H1 (cell line): ENCODE results near the gene GON4L. TPM values are rescaled to one million over a fixed set of nuclear protein-coding genes. Genes with fewer than 3 reads are reported as not detected.

Experiments used
- CTCF ChIA-PET: fragments of 300-600 bp; sonication (Branson Sonifier 250); formaldehyde crosslinking; loops from one replicate; lab custom pipeline; 2021; ENCODE audit not compliant: partially characterized antibody; lab: Charles Lee
- POLR2A ChIA-PET: fragments of 300-600 bp; sonication (Branson Sonifier 250); formaldehyde crosslinking; loops from one replicate; lab custom pipeline; 2021; ENCODE audit warnings: inconsistent platforms; ENCODE audit not compliant: partially characterized antibody; lab: Charles Lee
- DNase-seq, 2 experiments: peaks; one replicate each; pipeline versions ENCODE4 v3.0.0 to v3.0.0-alpha.2; 2010 to 2022; ENCODE audit warnings: low spot score in 2 of 2, low read depth in 1 of 2, mixed read lengths in 1 of 2
- FAIRE-seq: peaks from 2 replicates; lab custom pipeline; 2011; peaks lifted over from hg19 to GRCh38; lab: Jason Lieb, UNC
- H2AFZ ChIP-seq: 2 replicates; pipeline ENCODE4 v1.8.1; 2012; ENCODE audit warnings: low read length, inconsistent platforms
- H2AK5ac ChIP-seq: 2 replicates; pipeline ENCODE4 v1.6.1; 2013; ENCODE audit warnings: low read depth, low read length
- H2BK120ac ChIP-seq: replicated peaks from 2 replicates; pipeline ENCODE3; 2013; ENCODE audit warnings: low read depth, low read length, inconsistent platforms
- H2BK12ac ChIP-seq: 2 replicates; pipeline ENCODE4 v1.6.1; 2013; ENCODE audit warnings: low read depth, low read length
- H2BK15ac ChIP-seq: 2 replicates; pipeline ENCODE4 v1.6.1; 2013; ENCODE audit warnings: low read length
- H2BK20ac ChIP-seq: 2 replicates; pipeline ENCODE4 v1.6.1; 2013; ENCODE audit warnings: low read length
- H2BK5ac ChIP-seq: 2 replicates; pipeline ENCODE4 v1.6.1; 2013; ENCODE audit warnings: low read depth, low read length
- H3K14ac ChIP-seq: 2 replicates; pipeline ENCODE4 v1.6.1; 2013; ENCODE audit warnings: inconsistent platforms; ENCODE audit not compliant: insufficient read length
- H3K18ac ChIP-seq: 2 replicates; pipeline ENCODE4 v1.6.1; 2013; ENCODE audit warnings: low read length; ENCODE audit errors: extremely low read depth
- H3K23ac ChIP-seq: 2 replicates; pipeline ENCODE4 v1.6.1; 2013; ENCODE audit warnings: inconsistent platforms; ENCODE audit not compliant: insufficient read length
- H3K23me2 ChIP-seq: 2 replicates; pipeline ENCODE4 v1.6.1; 2013; ENCODE audit warnings: low read depth, low read length
- H3K27ac ChIP-seq: 2 replicates; pipeline ENCODE4 v1.6.1; 2011; ENCODE audit warnings: low read depth, low read length, inconsistent platforms
- H3K27me3 ChIP-seq, 4 experiments: replicated peaks in 1 of 4; 1 replicate in 1 of 4; 2 replicates in 3 of 4; pipeline versions ENCODE4 v1.6.1 to v1.8.1; 2011 to 2013; ENCODE audit warnings: low read length in 3 of 4, mild to moderate bottlenecking in 3 of 4, inconsistent platforms in 2 of 4, mixed read lengths in 2 of 4, moderate library complexity in 1 of 4; ENCODE audit not compliant: control insufficient read depth in 3 of 4, insufficient read depth in 3 of 4; ENCODE audit errors: extremely low read depth in 1 of 4
- H3K36me3 ChIP-seq, 4 experiments: 2 replicates each; pipeline versions ENCODE4 v1.6.1 to v1.8.1; 2011 to 2013; ENCODE audit warnings: mild to moderate bottlenecking in 4 of 4, low read length in 3 of 4, moderate library complexity in 2 of 4, control low read depth in 1 of 4, inconsistent platforms in 1 of 4; ENCODE audit not compliant: insufficient read depth in 4 of 4, control insufficient read depth in 2 of 4
- H3K4ac ChIP-seq: replicated peaks from 2 replicates; pipeline ENCODE3; 2013; ENCODE audit warnings: low read length, low read depth, mixed read lengths, inconsistent platforms; ENCODE audit not compliant: insufficient read length
- H3K4me1 ChIP-seq, 4 experiments: replicated peaks in 1 of 4; 1 replicate in 1 of 4; 2 replicates in 3 of 4; pipeline versions ENCODE4 v1.6.1 to v1.8.1; 2011 to 2013; ENCODE audit warnings: low read length in 3 of 4, inconsistent platforms in 2 of 4, mixed read lengths in 1 of 4; ENCODE audit not compliant: insufficient read depth in 4 of 4, control insufficient read depth in 3 of 4
- H3K4me2 ChIP-seq, 2 experiments: 2 replicates each; pipeline versions ENCODE4 v1.6.1 to v1.8.1; 2011 to 2013; ENCODE audit warnings: low read depth in 2 of 2, low read length in 2 of 2, control low read depth in 1 of 2, inconsistent platforms in 1 of 2, mild to moderate bottlenecking in 1 of 2; ENCODE audit not compliant: insufficient read depth in 1 of 2
- H3K4me3 ChIP-seq, 4 experiments: fragments of 200-600, 300-600 bp in 1 of 4; sonication (generic), shearing (Covaris generic), sonication (Bioruptor Twin) in 1 of 4; 2 replicates each; pipeline versions ENCODE4 v1.5.1 to v1.8.1; 2011 to 2016; ENCODE audit warnings: low read length in 4 of 4, low read depth in 3 of 4, control low read depth in 2 of 4, inconsistent platforms in 2 of 4, mild to moderate bottlenecking in 2 of 4, mixed read lengths in 1 of 4, moderate library complexity in 1 of 4; ENCODE audit not compliant: insufficient read depth in 2 of 4; ENCODE audit errors: extremely low read depth in 1 of 4
- H3K56ac ChIP-seq: replicated peaks from 2 replicates; pipeline ENCODE3; 2013; ENCODE audit warnings: low read depth, mild to moderate bottlenecking, mixed read lengths, low read length, inconsistent platforms; ENCODE audit not compliant: insufficient read length
- H3K79me1 ChIP-seq: 2 replicates; pipeline ENCODE4 v1.6.1; 2013; ENCODE audit warnings: low read depth, low read length, control low read depth
- H3K79me2 ChIP-seq, 2 experiments: 2 replicates each; pipeline versions ENCODE4 v1.6.1 to v1.8.1; 2012 to 2013; ENCODE audit warnings: low read length in 2 of 2, mild to moderate bottlenecking in 2 of 2, inconsistent platforms in 1 of 2; ENCODE audit not compliant: insufficient read depth in 2 of 2, control insufficient read depth in 1 of 2
- H3K9ac ChIP-seq, 4 experiments: replicated peaks in 1 of 4; 1 replicate in 1 of 4; 2 replicates in 3 of 4; pipeline versions ENCODE4 v1.6.1 to v1.8.1; 2011 to 2013; ENCODE audit warnings: low read depth in 3 of 4, low read length in 3 of 4, control low read depth in 2 of 4, mild to moderate bottlenecking in 2 of 4, moderate library complexity in 2 of 4, inconsistent platforms in 1 of 4; ENCODE audit errors: extremely low read depth in 1 of 4
- H3K9me3 ChIP-seq, 2 experiments: 2 replicates each; pipeline versions ENCODE4 v1.6.1 to v1.8.1; 2012 to 2013; ENCODE audit warnings: mild to moderate bottlenecking in 2 of 2, moderate library complexity in 2 of 2, control low read depth in 1 of 2, inconsistent platforms in 1 of 2, low read depth in 1 of 2, low read length in 1 of 2, mixed read lengths in 1 of 2; ENCODE audit not compliant: insufficient read depth in 2 of 2
- H4K20me1 ChIP-seq, 2 experiments: replicated peaks in 1 of 2; 2 replicates each; pipeline versions ENCODE3 to v1.8.1; 2011 to 2013; ENCODE audit warnings: inconsistent platforms in 2 of 2, low read length in 2 of 2, mild to moderate bottlenecking in 1 of 2; ENCODE audit not compliant: insufficient read depth in 2 of 2, control insufficient read depth in 1 of 2
- H4K5ac ChIP-seq: 2 replicates; pipeline ENCODE4 v1.6.1; 2013; ENCODE audit warnings: low read length, low read depth, mixed read lengths, inconsistent platforms; ENCODE audit not compliant: insufficient read length
- H4K8ac ChIP-seq: 2 replicates; pipeline ENCODE4 v1.8.0; 2013; ENCODE audit warnings: mild to moderate bottlenecking, moderate library complexity, low read length, inconsistent platforms; ENCODE audit not compliant: insufficient read depth; ENCODE audit errors: extremely low read depth
- H4K91ac ChIP-seq: replicated peaks from 2 replicates; pipeline ENCODE3; 2013; ENCODE audit warnings: low read length, mixed read lengths, inconsistent platforms; ENCODE audit not compliant: insufficient read length
- BACH1 ChIP-seq: IDR thresholded peaks from 2 replicates; pipeline ENCODE4 v1.6.1; 2012; ENCODE audit warnings: low read length, improper control_type of control experiment
- FOSL1 ChIP-seq: IDR thresholded peaks from 2 replicates; pipeline ENCODE4 v1.6.1; 2011; ENCODE audit warnings: mild to moderate bottlenecking, low read depth, low read length, moderate library complexity; ENCODE audit not compliant: insufficient read depth
- KDM4A ChIP-seq: IDR thresholded peaks from one replicate; pipeline ENCODE4 v1.7.1; 2012; ENCODE audit warnings: low read depth, mild to moderate bottlenecking, moderate library complexity, low read length, inconsistent platforms; ENCODE audit not compliant: severe bottlenecking
- RAD21 ChIP-seq, 2 experiments: IDR thresholded peaks in 1 of 2; conservative IDR thresholded peaks in 1 of 2; 2 replicates each; pipeline ENCODE4 v1.6.1; 2011; ENCODE audit warnings: low read depth in 2 of 2, low read length in 2 of 2, improper control_type of control experiment in 1 of 2, inconsistent platforms in 1 of 2, mild to moderate bottlenecking in 1 of 2, moderate library complexity in 1 of 2
- SIRT6 ChIP-seq: IDR thresholded peaks from one replicate; pipeline ENCODE4 v1.7.1; 2012; ENCODE audit warnings: low read length, inconsistent platforms
- SRF ChIP-seq: IDR thresholded peaks from 2 replicates; pipeline ENCODE4 v1.6.1; 2011; ENCODE audit warnings: mild to moderate bottlenecking, low read depth, low read length, moderate library complexity
- WGBS, 2 experiments: shearing (Covaris generic) in 1 of 2; methylation state at CpG; one replicate each; pipeline versions ENCODE4 v1.1.6 to v1.1.7; 2013 to 2015; ENCODE audit warnings: low lambda C conversion rate in 2 of 2, mixed read lengths in 2 of 2, inconsistent platforms in 1 of 2, low coverage in 1 of 2, missing lambda C conversion rate in 1 of 2; ENCODE audit not compliant: insufficient replicate concordance in 2 of 2, insufficient coverage in 1 of 2, insufficient read length in 1 of 2; ENCODE audit errors: extremely low coverage in 1 of 2, missing lambda C conversion rate in 1 of 2; 5-methylcytosine and 5-hydroxymethylcytosine counted together
- polyA plus RNA-seq, 7 experiments: library from polyadenylated mRNA; depleted of rRNA in 3 of 7; stranded (reverse) in 5 of 7; unstranded in 2 of 7; fragments of >200 nt in 5 of 7; fragments of 200-250 nt in 2 of 7; gene quantifications; 1 replicate in 5 of 7; 2 replicates in 1 of 7; 4 replicates in 1 of 7; pipeline versions ENCODE4 v1.2.1 to v1.2.3, GENCODE V29; 2011 to 2013; ENCODE audit warnings: missing spikeins in 2 of 7, mixed read lengths in 2 of 7
- total RNA-seq: library from RNA; stranded (reverse); fragmentation: NEBNext Ultra II Directional; extraction: Animal tissue kit (Norgen Biotek cat#: 25700); gene quantifications from 2 replicates; pipeline ENCODE4 v1.2.1, GENCODE V29; 2021

Gene GON4L
- total and polyA plus RNA-seq, 2 of the 8 experiments (the other 6 are each of a cell fraction or from before 2014, with no cell fraction given), result 26.2 to 52.1 TPM

DNA sequence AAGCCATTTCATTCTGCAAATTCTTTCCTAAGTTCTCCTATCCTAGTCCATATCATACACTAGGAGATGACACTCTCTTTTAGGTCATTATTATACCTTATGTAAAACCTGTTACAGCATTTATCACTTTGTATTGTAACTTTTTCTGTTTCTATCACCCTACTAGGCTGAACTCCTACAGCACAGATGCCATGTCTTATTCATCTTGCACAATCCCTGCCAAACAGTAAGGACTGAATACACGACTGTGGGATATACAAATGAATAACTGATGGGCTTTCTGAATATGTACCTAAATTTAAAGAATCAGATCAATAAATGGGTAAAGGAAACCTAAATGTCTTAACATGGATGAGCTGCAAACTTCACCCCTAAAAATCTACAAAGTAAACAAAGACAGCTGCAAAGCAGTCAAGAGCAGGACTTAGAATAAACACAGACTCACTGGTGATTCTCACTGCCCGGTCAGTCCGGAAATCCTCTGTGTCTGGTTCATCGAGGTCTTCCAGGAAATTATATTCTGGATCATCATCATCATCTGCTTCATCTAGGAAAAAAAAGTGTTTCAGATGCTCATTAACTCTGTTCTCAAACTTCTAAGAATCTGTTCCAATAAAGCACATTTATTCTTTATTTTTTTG lies 62.3 kb downstream of the GON4L start:
- no peaks in the 10 kb centered on the region for H3K79me1 ChIP-seq
- H4K91ac ChIP-seq, result no peak overlapping the region
- peaks cover 5 to 24% (median 17%) of the 10 kb centered on the region in 4 experiments; a peak in 7 of 8 replicates for H3K36me3 ChIP-seq
- FAIRE-seq (no peak), DNase-seq (no peak)
- POLR2A ChIA-PET, result interaction anchor here (0.6 kb wide), 1 partner anchor 99 kb away, joined by 3 read pairs; no protein-coding TSS in a partner anchor
- no peaks in the 10 kb centered on the region for H3K27me3 ChIP-seq
- H3K23me2 ChIP-seq, result no peaks in the 10 kb centered on the region
- no peak overlapping the region for H3K4me2 ChIP-seq
- 90% methylated on average over 4 of the region's 4 CpGs; no CpG with 5 or more reads in 1 of the 2 experiments for WGBS, 2 experiments
- no peak overlapping the region for H2AK5ac ChIP-seq
- no peak overlapping the region for H3K23ac ChIP-seq
- no peak overlapping the region for H2BK120ac ChIP-seq
- no peaks in the 10 kb centered on the region for H3K79me2 ChIP-seq
- H4K20me1 ChIP-seq, result no peaks in the 10 kb centered on the region
- no peak overlapping the region for H3K14ac ChIP-seq
- CTCF ChIA-PET, result interaction anchor here (0.6 kb wide), 1 partner anchor 57 kb away, joined by 5 read pairs; no protein-coding TSS in a partner anchor
- no peaks in the 10 kb centered on the region for H3K4me1 ChIP-seq
- H3K4me3 ChIP-seq, result no peak overlapping the region
- H2AFZ ChIP-seq, result no peak overlapping the region
- H3K9me3 ChIP-seq, result no peaks in the 10 kb centered on the region
- H3K9ac ChIP-seq, result no peak overlapping the region
- no peak overlapping the region for H3K27ac ChIP-seq
- no peak overlapping the region for H2BK5ac ChIP-seq
- no peak overlapping the region for H2BK15ac ChIP-seq
- H4K5ac ChIP-seq, result no peak overlapping the region
- no peak overlapping the region for H4K8ac ChIP-seq
- no peak overlapping the region for H3K18ac ChIP-seq
- H3K56ac ChIP-seq, result no peak overlapping the region
- H2BK12ac ChIP-seq, result no peak overlapping the region
- no peak overlapping the region for H3K4ac ChIP-seq
- H2BK20ac ChIP-seq, result no peak overlapping the region
- no peak for TF ChIP-seq RAD21 (IDR thresholded peaks at IDR 0.05 in 1 of 2, conservative IDR thresholded peaks at IDR 0.05 in 1 of 2; ENCODE audit: low read depth in 2 of 2, low read length in 2 of 2)
- TF ChIP-seq KDM4A, result no peak
- no peak for TF ChIP-seq FOSL1
- no peak for TF ChIP-seq SRF
- no peak for TF ChIP-seq BACH1
- TF ChIP-seq SIRT6, result no peak
